TTC549 (cell line): ENCODE results near the gene PACS1.
A peak's percentile ranks its signal among the peaks of the same experiment; 100 is the strongest.

Experiments
- FAIRE-seq: peaks from 2 replicates; lab custom pipeline; 2012; peaks lifted over from hg19 to GRCh38; lab: Jason Lieb, UNC

The PACS1 gene

GRCh38 chr11:66050581-66051231 lies 19.4 kb upstream of the PACS1 start:
- no peak for FAIRE-seq

DNA sequence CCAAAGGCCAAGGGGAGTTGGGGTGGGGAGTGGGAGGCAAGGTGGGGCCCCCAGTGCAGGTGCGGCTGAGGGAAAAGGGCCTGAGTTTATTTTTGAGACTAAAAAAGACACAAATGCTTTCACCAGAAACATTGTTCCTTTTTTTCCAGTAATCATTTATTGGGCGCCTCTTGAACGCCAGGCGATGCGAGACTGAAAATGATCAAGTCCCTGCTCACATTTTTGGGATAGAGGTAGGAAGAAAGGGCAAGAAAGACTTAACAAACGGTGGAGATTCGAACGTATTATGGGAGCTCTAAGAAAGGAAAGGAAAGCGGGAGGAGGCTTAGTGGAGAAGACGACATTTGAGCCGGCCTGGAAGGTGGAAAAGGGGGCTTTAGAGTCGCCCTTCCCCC lies 18.7 kb upstream of the PACS1 start:
- no peak for FAIRE-seq

DNA sequence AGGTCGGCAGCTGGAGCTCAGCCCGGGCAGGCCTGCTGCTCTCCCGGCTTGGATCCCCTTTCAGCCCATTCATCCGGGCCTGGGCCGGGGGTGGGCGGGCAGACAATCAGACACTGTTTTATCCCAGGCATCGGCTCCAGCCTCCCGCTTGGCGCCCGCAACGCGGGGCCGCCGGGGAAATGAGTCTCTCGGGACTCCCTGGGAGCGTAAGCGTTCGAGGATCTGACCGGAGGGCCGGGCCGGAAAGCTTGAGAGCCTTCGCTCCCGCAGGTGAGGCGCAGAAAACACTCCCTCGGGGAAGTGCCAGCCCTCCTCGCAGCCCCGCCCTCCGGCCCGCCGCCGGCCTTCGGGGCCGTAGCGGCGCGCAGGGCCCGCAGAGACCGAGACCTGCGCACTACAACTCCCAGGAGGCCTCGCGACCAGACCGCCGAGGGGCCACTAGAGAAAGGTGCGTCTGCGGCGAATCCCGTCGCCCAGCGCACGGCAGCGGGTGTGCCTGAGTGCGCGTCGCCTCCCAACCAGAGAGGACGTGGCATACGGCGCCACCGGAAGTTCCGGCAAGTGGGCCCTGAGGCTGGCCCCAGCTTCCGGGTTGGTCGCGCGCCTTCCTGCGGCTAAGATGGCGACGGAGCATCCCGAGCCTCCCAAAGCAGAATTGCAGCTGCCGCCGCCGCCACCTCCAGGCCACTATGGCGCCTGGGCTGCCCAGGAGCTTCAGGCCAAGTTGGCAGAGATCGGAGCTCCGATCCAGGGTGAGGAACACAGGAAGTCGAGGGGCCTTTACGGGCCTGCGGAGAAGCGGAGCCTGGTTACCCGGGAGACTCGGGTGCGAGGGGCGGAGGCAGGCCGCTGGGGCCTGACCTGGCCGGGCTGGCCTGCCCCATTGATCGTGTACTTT lies 18.1 kb upstream of the PACS1 start, which contains the start of gene SF3B2:
SF3B2 (plus strand) TSS at position 599 of the 898 bp plus-strand sequence; CDS start at position 620, 21 bp downstream.
- peak; percentile 31 for FAIRE-seq

DNA sequence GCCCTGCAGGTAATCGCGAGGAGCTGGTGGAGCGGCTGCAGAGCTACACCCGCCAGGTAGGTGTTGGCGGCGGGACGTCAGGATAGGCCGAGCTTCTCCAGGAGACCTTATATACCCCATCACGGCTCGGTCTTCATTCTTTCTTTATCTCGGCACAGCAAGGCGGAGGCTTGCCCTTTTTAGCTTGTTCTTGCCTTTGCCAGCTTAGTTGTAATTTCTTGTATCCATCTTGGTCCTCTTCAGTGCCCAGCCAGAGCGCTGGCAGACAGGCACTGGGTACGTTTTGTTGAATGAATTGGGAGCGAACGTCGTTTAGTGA lies 17.4 kb upstream of the PACS1 start:
- FAIRE-seq: no peak

DNA sequence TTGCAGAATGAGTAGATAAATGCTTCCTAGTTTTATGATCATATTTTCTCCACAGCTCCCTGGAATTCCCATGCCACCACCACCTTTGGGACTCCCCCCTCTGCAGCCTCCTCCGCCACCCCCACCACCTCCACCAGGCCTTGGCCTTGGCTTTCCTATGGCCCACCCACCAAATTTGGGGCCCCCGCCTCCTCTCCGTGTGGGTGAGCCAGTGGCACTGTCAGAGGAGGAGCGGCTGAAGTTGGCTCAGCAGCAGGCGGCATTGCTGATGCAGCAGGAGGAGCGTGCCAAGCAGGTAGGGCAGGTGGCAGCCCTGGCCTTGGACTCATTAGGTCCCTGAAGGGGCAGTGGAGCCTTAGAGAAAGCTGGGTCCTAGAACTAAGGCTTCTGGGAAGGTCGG lies 15.1 kb upstream of the PACS1 start:
- FAIRE-seq: no peak

DNA sequence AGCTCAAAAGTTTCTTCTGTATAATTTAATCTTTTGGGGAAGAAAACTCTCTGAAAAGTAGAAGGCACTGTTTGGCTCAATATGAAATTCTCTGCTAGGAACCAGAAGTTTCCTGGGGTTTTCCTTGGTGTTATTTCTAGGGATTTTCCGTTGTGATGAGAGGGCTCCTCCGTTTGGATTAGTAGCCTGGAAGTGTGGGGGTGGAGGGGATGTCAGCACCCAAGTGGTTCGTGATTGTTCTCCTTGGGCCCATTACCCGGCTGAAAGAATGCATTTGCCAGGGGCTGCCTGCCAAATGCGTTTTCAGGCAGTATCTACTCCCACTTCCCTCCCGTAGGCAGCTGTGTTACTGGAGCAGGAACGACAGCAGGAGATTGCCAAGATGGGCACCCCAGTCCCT lies 13.6 kb upstream of the PACS1 start:
- FAIRE-seq: no peak

DNA sequence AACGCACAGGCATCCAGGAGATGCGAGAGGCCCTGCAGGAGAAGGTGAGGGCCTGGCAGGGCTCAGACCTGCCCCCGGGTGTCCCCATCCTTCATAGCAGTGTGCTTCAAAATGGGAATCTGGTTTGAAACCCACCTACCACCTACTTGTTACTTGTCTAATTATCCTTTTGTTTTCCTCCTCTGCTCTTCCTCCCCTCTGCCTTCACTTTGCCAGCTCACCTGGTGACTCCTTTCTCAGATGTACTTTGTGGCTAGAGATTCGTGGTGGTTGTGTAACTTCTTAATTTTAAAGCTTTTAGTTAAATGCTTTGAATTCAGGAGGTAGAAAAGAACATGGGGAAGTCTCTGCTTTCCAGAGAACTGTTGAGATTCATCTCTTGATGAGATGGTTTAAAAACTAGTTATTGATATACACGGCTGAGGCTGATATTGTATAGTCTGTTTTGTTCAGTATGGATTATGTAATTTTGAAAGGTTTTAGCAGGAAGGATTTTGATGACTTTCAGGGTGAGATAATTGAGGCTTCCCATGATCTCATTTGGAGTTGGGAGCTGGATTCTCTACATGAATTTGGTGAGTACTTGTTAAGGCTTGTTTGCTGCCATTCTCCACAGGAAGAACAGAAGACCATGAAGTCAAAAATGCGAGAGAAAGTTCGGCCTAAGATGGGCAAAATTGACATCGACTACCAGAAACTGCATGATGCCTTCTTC lies 9.9 kb upstream of the PACS1 start:
- no peak for FAIRE-seq

GRCh38 chr11:66061268-66061667 lies 8.8 kb upstream of the PACS1 start:
- FAIRE-seq: no peak

DNA sequence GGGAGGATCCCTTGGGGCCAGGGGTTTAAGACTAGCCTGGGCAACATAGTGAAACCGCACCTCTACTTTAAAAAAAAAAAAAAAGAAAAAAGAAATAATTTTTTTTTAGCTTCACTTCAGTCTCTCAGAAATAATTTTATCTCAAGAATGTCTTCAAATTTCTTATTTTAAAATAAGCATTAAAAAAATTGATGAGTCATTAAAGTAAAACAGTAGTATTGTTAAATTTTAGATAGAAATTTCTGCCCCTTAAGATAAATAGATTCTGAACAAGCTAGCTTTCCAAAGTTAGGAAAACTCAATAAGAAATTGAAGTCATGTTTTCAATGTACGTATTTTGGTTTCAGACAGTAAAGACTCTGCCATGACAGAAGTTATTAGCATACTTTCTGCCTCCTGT lies 7.7 kb upstream of the PACS1 start:
- no peak for FAIRE-seq

DNA sequence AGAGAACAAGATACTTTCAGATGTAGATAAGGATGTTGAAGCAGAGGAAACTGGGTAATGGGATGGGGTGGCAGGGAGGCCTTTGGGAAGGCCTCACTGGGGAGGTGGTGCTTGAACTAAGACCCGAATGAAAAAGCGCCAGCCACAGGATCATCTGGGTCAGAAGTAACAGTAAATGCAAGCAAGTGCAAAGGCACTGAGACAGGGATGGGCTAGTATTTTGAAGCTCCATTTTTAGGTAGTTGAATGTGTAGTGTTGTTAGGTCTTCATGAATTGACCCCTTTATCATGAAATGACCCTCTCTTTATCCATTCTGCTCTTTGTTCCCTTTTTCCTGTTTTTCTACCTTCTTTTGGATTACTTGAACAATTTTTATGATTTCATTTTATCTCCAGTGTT lies 6.2 kb upstream of the PACS1 start:
- FAIRE-seq: no peak

GRCh38 chr11:66064571-66064970 lies 5.5 kb upstream of the PACS1 start:
- FAIRE-seq: no peak

DNA sequence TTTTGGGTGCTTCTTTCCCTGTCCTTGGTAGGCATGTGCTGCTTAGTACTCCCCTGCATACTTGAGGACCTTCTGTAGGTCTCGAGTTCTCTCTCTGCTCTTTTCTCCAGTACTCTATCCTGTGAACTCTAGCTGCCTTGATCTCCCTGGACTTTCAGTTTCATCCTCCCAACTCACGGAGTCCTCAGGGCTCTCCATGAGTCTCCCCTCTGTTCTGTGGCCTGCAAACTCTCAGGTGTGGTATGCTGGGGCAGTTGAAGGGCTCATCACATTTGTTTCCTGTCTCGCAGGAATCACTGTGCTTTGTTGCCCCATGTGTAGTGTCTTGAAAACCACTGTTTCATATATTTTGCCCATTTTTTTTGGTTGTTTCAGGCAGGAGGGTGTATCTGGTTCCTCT lies 3.3 kb upstream of the PACS1 start:
- FAIRE-seq: no peak

DNA sequence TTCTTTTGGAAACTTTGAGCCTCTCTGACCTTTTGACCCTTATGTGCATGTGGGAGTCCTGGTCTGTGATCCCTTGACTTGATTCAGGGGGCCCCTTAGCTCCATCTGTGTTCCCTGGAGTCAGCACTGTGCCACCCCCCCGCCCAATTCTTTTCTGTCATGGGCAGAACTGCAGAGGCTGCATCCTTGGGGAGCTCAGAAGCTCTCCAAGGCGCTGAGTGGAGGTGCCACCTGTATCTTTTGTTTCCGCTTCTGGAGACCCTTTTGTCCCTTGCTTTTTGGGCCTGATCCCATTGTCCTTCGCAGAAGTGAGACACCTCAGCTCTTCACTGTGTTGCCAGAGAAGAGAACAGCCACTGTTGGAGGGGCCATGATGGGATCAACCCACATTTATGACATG lies 2.4 kb upstream of the PACS1 start:
- no peak for FAIRE-seq

- FAIRE-seq: no peak
Measured at GRCh38 chr11:66068154-66068821, 1.8 kb upstream of the PACS1 start.

DNA sequence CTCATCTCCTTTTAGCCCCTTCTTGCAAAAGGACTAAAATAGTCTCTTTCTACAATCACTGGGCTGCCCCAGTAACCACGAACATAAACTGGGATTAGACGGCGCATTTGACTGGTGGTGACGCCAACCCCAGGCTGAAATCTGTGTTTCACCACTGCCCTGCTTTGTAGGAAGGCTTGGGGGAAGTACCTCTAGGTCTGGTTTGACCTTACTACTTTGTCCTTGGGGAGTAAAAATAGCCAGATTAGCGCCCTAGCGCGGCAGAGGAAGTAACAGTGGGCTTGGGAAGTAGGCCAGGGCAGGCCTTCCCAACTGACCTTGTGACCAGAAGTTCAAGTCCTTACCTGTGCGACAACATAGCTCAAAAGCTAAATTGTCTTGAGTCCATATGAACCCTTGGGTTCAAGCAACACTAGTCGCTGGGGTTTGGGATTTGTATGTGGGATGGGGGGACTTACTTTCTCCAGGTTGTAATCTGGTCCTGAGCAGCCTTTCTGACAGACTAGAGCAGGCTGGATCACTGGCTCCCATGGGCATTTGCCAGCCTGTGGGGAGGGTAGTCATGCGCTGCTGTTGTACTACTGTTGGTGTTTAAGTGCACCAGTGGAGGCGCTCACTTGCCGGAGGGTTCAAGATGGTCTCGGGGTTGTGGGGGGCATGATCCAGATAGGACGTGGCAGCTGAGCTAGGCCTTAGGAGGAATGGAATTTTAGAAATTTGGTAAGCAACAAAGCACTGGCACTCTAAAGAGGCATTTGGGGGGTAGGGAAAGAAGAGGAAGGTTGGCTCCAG lies 953 bp upstream of the PACS1 start:
- no peak for FAIRE-seq

- FAIRE-seq: no peak
Measured at GRCh38 chr11:66070604-66071380, 720 bp downstream of the PACS1 start.

- FAIRE-seq: no peak
Measured at GRCh38 chr11:66071381-66071801, 1.3 kb downstream of the PACS1 start.

DNA sequence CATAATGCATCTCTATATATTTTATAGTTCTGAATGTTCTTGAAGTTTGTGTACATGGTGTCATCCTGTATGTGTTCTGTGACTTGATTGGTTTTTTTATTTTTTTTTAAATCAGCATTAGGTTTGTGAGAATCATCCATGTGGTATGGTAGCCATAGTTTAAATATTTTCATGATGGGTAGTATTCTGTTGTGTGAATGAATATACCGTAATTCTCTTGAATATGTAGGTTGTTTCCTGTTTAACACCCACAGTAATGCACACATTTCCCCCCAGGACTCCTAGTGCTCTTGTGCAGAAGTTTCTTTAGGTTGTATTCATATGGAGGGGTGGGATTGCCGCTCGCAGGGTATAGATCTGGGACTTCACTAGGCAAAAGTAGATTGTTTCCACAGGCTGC lies 2.0 kb downstream of the PACS1 start:
- FAIRE-seq: no peak

- no peak for FAIRE-seq
Measured at GRCh38 chr11:66072518-66072917, 2.4 kb downstream of the PACS1 start.

DNA sequence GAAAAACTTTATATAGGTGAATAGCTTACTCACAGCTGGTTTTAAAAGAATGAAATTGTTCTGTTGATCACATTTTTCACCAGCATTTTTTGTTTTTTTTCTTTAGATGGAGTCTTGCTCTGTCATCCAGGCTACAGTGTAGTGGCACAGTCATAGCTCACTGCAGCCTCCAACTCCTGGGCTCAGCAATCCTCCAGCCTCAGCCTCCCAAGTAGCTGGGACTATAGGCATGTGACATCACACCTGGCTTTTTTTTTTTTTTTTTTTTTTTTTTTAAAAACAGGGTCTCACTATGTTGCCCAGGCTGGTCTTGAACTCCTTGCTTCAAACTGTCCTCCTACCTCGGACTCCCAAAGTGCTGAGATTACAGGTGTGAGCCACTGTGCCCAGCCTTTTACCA lies 3.6 kb downstream of the PACS1 start:
- FAIRE-seq: no peak

DNA sequence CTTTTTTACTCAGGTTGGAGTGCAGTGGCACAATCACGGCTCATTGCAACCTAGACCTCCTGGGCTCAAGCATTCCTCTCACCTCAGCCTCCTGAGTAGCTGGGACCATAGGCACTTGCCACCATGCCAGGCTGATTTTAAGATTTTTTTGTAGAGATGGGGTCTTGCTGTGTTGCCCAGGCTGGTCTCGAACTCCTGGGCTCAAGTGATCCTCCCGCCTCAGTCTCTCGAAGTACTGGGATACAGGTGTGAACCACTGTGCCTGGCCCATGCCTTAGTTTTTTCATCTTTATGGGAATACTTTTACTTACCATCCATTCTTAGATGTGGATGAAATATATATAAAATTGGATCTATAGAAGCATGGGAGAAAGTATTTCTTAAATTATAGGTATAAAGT lies 5.2 kb downstream of the PACS1 start:
- no peak for FAIRE-seq
